HuH-7.5 (cell line): ENCODE results near the gene JCAD.
"Not testable (repeated sequence)": the region's sequence is repeated elsewhere in the genome, so short reads cannot be mapped to it uniquely, and the experiment has no call there.

Experiments
- DNase-seq: peaks from one replicate; pipeline ENCODE4 v3.0.0; 2011; ENCODE audit warnings: low spot score

Gene JCAD

DNA sequence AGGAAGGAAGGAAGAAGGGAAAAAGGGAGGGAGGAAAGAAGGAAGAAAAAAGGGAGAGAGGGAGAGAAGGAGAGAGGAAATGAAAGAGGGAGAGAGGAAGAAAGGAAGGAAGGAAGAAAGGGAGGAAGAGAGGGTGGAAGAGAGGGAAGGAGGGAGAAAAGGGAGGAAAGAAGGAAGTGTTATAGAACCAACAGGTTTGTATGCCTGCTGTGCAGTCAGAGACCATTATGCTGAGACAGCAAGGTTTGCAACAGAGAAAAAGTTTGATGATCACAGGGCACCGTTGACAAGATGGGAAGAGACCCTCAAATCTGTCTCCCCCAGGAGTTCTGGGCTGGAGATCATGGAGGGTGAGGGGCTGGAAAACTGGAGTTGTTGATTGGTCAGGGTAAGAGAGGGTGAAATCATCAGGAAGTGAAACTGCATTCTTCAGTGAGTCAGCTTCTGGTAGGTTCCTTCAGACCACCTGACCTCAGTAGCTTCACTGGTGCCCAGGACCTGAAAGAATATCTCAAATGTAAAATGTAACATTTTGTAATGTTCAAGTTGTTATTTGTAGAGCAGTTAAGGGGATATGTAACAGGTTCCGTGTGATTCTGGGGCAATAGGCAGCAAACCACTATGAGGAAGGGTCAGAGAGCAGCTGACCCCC, 76.3 kb downstream of the JCAD start:
- no peak for DNase-seq

DNA sequence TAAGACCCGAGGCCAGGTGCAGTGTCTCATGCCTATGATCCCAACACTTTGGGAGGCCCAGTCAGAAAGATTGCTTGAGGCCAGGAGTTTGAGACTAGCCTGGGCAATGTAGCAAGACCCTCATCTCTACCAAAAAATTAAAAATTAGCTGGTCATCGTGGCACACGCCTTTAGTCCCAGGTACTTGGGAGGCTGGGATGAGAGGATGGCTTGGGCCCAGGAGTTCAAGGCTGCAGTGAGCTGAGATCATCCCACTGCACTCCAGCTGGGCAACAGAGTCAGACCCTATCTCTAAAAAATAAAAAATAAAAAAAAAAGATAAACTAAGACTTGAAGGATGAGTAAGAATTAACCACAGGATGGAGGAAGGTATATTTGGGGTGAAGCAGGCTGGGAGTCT, 77.9 kb downstream of the JCAD start:
- DNase-seq, result no peak

DNA sequence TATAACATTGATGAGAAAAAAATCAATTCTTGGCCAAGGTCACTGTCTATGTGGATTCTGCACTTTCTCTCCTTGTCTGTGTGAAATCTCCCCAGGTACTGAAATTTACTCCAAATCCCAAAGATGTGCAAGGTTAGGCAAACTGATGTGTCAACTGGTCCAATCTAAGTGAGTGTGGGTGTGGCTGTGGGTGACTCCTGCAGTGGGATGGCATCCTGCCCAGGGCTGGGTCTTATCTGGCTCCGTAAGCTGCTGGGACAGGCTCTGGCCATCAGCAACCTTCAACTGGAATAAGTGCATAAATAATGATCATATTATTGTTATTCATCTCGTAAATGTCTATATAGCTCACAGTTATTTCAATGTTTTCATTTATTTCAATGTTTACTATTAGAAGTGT, 79.3 kb downstream of the JCAD start:
- DNase-seq, result no peak

DNA sequence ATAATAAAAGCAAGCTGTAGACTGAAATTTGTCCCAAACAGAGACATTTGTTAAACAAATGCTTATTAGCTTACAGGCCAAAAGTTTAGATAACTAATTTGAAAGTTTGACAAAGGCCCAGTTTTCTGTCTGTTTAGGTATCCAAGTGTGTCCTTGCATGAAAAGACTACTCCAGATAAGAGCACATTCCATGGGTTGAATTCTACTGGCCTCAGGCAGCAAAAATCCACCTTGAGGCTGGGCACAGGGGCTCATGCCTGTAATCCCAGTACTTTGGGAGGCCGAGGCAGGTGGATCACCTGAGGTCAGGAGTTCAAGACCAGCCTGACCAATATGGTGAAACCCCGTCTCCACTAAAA, 80.0 kb downstream of the JCAD start:
- DNase-seq, result not testable (repeated sequence)

DNA sequence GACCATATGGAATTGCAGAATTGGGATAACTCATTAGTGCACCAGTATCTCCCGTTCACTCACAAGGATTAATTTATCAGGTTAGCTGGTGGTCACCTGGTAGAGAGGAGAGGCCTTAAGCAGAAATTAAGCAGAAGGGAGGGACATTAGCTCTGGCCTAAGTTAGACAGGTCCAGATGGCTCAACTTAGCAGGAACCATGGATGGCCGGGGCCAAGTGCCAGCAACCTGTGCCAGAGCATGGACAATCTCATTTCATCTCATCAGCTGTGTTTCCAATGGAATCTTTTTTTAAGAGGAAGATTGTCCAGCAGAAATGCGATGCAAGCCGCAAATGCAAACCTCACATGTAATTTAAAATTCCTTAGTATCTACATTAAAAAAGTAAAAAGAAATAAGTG, 82.2 kb downstream of the JCAD start:
- DNase-seq, result no peak

DNA sequence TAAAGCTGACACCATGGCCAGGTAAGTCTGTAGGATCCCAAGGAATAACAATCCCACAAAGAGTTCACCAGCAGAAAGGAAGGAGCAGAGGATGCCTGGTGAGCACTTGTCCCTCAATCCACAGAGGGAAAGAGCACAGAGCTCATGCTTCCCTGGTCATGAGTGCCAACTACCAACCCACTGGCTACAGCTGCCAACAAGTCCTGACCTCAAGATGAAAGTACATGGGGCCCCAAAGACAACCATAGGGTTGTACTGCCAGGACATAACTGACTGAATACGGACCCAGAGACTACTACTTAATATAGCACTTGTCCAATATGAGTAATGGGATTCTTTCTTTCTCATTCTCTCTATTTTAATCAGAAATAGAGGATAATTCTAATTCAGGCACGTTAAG, 83.3 kb downstream of the JCAD start:
- DNase-seq, result no peak

DNA sequence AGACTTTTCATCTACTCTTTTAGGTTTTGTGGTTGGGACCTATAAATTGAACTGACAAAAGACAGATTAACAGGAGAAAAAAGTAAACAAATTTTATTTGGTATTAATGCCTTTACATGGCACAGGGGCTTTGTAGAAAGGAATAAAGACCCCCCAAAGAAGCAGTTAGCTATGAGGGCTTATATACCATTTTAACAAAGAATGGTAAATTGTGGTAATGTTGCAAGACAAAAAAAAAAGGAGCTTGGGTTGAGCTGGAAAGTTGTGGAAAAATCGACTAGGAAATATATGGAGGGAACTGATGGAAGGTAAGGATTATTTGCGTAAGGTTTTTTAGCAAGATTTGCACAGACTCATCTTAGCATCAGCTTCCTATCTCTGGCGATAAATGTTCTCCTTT, 84.6 kb downstream of the JCAD start:
- DNase-seq, result no peak

DNA sequence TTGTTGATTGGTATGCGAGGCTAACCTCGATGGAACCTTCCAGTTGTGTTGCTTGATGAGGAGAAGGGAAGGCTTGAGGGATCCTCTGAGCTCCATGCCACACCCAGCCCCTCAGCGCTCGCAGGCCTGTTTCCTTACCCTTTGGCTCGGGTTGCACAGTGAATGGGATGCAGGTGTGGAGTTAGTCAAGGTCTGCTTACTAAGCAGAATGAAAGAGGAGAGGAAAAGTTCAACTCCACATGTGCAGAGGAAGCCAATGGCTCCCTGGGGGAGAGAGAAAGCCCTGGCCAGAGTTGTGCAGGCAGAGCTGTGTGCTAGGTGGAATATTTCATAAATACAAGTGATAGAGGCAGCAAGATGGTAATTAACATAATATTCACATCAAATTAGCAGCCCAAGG, 85.5 kb downstream of the JCAD start:
- no peak for DNase-seq

DNA sequence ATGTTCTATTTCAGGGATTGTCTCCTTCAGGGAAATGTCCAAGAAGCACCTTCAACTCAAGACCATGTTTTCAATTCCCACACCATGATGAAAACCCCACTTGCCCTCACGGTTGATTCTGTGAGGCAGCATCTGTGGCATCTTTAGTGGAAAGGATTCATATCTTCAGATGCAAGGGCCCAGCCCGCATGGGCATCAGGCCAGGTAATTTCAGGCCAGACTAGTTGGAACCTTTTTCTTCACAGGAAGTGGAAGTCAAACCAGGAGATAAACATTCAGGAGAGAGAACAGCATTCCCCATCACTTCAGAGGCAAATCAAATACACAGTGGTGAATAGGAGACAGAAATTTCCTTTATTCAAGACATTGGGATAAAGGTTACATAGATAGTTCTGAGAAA, 88.8 kb downstream of the JCAD start:
- no peak for DNase-seq

DNA sequence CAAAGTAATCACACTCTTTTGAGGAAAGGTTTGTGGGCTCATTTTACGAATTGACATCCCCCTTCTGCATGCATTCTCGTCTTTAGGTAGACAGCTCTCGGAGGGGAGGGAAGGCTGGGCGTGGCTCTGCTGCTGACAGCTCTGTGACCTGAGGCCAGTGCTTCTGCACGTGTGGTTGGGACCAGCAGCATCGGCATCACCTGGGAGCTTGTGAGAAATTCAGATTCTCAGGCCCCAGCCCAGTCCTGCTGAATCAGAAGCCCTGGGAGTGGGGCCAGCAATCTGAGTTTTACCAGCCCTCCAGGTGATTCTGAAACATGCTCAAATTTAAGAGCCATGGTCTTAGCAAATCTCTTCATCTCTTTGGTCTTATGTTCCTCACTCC, 89.4 kb downstream of the JCAD start:
- no peak for DNase-seq

DNA sequence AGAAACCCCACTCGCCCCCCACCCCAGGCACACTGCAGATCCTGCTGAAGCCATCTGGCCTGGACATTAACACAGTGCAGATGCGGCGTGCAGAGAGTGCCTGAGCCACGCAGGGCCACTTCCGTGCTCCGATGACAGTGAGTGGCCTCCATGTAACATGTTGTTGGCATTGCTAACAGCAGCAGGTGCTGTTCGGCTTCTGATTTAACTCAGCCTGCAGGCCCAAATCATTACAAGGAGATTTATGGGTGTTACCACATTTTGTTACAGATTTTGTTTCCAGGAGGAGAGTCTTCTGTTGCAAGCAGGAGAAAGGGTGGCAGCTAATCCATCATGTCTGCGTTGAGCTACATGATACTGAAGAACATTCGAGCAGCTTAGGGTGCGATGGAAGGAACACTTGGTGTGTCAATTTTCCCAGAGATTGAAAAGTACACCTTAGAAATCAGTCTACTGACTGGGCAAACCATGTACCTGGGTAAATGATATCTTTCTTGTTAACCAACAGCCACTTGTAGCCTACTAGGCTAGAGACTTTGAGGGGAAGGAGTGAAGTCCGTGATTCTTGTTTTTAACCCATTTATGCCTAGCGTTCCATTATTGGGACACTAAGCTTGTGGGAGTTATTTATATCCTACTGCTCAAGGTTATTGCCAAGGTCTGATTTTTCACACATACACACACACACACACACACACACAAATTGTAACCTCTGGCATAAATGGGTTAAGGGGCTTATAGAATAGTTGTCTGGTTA, 90.0 kb downstream of the JCAD start:
- DNase-seq, result no peak

DNA sequence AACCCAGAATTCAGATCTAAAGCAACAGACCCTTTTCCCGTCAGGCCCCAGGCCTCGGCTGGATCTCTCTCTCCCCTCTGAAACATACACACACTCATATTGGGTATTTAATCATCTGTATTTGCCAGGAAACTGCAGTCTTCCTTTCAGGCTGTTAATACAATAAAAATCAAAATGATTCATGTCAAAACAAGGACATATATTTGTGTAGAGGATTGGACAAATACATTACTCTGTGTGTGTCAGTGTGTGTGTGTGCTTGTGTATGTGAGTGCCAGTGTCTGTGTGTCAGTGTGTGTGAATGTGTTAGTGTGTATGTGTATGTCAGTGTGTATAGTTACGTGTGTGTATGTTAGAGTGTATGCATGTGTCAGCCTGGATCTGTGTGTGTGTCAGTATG, 90.8 kb downstream of the JCAD start:
- no peak for DNase-seq

DNA sequence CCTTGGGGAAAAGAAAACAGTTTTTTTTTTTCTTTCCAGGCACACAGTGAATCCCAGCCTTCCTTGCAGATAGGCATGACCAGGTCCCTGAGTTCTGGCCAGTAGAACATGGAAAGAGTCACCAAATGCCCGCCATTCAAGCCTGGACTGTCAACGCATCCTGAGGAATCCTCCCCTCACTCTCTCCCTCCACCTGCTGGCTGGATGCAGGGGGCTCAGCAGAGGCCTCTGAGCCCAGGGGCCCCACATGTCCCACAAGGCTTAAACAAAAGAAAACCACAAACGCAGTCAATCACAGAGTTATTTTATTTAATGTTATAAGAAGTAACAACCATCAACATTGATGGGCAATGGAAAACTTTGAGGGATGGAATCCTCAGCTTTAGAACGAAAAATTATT, 93.1 kb downstream of the JCAD start:
- no peak for DNase-seq
